GM21737 (cell line): ENCODE measurements around the gene MYNN.

Experiments
- ATAC-seq: cut with Tn5 transposase; IDR thresholded peaks from one replicate; pipeline ENCODE4 v1.9.1; 2021; ENCODE audit warnings: mild to moderate bottlenecking, moderate library complexity; ENCODE audit not compliant: unreplicated experiment

Gene MYNN

GRCh38 chr3:169825316-169825715 lies 52.1 kb downstream of the MYNN start:
- no peak for ATAC-seq

GRCh38 chr3:169827712-169828111 lies 54.5 kb downstream of the MYNN start:
- ATAC-seq = no peak

GRCh38 chr3:169835533-169835932 lies 62.3 kb downstream of the MYNN start:
- ATAC-seq = no peak

GRCh38 chr3:169836078-169836941 lies 63.1 kb downstream of the MYNN start:
- ATAC-seq = peak; percentile 70

GRCh38 chr3:169836942-169837275 lies 63.7 kb downstream of the MYNN start:
- no peak for ATAC-seq

- no peak for ATAC-seq
Measured at GRCh38 chr3:169838511-169839030, 65.4 kb downstream of the MYNN start.
